GM21367 (cell line): Measurements from ENCODE around the gene WDFY2.

Experiments
- ATAC-seq: cut with Tn5 transposase; IDR thresholded peaks from one replicate; pipeline ENCODE4 v1.9.1; 2021; ENCODE audit not compliant: unreplicated experiment

Gene WDFY2

GRCh38 chr13:51786425-51787265, 202.4 kb downstream of the WDFY2 start:
- ATAC-seq = no peak

- peak; percentile 59 for ATAC-seq
Observed at GRCh38 chr13:51793570-51794271, 209.5 kb downstream of the WDFY2 start.

- no peak for ATAC-seq
Observed at GRCh38 chr13:51794964-51795363, 210.7 kb downstream of the WDFY2 start.

GRCh38 chr13:51795419-51795818, 211.2 kb downstream of the WDFY2 start:
- no peak for ATAC-seq

GRCh38 chr13:51796546-51796945, 212.3 kb downstream of the WDFY2 start:
- no peak for ATAC-seq

GRCh38 chr13:51797664-51798488, 213.6 kb downstream of the WDFY2 start:
- ATAC-seq = peak; percentile 39

GRCh38 chr13:51799261-51799660, 215.0 kb downstream of the WDFY2 start:
- no peak for ATAC-seq

GRCh38 chr13:51800486-51800885, 216.2 kb downstream of the WDFY2 start:
- no peak for ATAC-seq

- ATAC-seq = no peak
Observed at GRCh38 chr13:51801631-51802099, 217.4 kb downstream of the WDFY2 start.

- ATAC-seq = no peak
Observed at GRCh38 chr13:51802631-51803418, 218.6 kb downstream of the WDFY2 start.

GRCh38 chr13:51803422-51804294, 219.4 kb downstream of the WDFY2 start, which contains the start of gene DHRS12:
Gene DHRS12, minus strand, starts transcription at chr13:51804163. Its CDS starts 4,504 bp downstream, at chr13:51799659.
- ATAC-seq = peak; percentile 80

GRCh38 chr13:51804295-51805172, 220.3 kb downstream of the WDFY2 start:
- no peak for ATAC-seq

GRCh38 chr13:51805313-51805712, 221.1 kb downstream of the WDFY2 start:
- ATAC-seq = no peak

GRCh38 chr13:51805925-51806324, 221.7 kb downstream of the WDFY2 start:
- ATAC-seq = no peak

GRCh38 chr13:51806566-51806965, 222.3 kb downstream of the WDFY2 start:
- ATAC-seq = no peak

- no peak for ATAC-seq
Observed at GRCh38 chr13:51807041-51807440, 222.8 kb downstream of the WDFY2 start.

- no peak for ATAC-seq
Observed at GRCh38 chr13:51808811-51809210, 224.5 kb downstream of the WDFY2 start.

GRCh38 chr13:51811046-51811445, 226.8 kb downstream of the WDFY2 start:
- no peak for ATAC-seq
